Lower lobe of right lung (tissue), 2 donors: Measurements from ENCODE around the gene SASH1. TPM values are rescaled to one million over a fixed set of nuclear protein-coding genes. Genes with fewer than 3 reads are reported as not detected.
A peak's percentile ranks its signal among the peaks of the same experiment; 100 is the strongest.

ENCODE experiments used
- ATAC-seq, 2 donors: fragments of 200-7000 bp; cut with Tn5 transposase; one replicate each; pipeline ENCODE4 v1.9.1; 2020 to 2022; ENCODE audit warnings: mild to moderate bottlenecking in 2 of 2, moderate library complexity in 2 of 2
- DNase-seq: peaks from one replicate; pipeline ENCODE4 v3.0.0-alpha.2; 2020
- H3K27ac ChIP-seq: fragments of 200-600 bp; one replicate; pipeline ENCODE4 v1.8.0; 2022
- H3K27me3 ChIP-seq: fragments of 200-600 bp; one replicate; pipeline ENCODE4 v1.8.0; 2022; ENCODE audit warnings: low read depth
- H3K36me3 ChIP-seq: fragments of 200-600 bp; one replicate; pipeline ENCODE4 v1.8.0; 2022; ENCODE audit warnings: mild to moderate bottlenecking
- H3K4me1 ChIP-seq: fragments of 200-600 bp; one replicate; pipeline ENCODE4 v1.8.0; 2022
- H3K4me3 ChIP-seq: fragments of 200-600 bp; one replicate; pipeline ENCODE4 v1.8.0; 2022; ENCODE audit warnings: mild to moderate bottlenecking
- H3K9me3 ChIP-seq: fragments of 200-600 bp; one replicate; pipeline ENCODE4 v1.8.0; 2022
- intact Hi-C: fragments of 100-400 bp; cut with DNase I; formaldehyde crosslinking; loops from one replicate; pipeline ENCODE4 v1.11.0; 2022
- total RNA-seq: library from RNA; stranded (reverse); fragmentation: NEBNext Ultra II Directional; extraction: Animal tissue kit (Norgen Biotek cat#: 25700); gene quantifications from one replicate; pipeline ENCODE4 v1.2.1, GENCODE V29; 2021
- TF ChIP-seq, protein P1 (sequence below): fragments of 200-600 bp; IDR thresholded peaks from one replicate; pipeline ENCODE4 v1.8.0; 2022; ENCODE audit warnings: antibody characterized with exemption, mild to moderate bottlenecking
- donor health status: DM: no; HTN: yes; CAD: no; lungs with severe emphysema.

SASH1 gene
- total RNA-seq, 1 donor from 2014 or later: 103 TPM

DNA sequence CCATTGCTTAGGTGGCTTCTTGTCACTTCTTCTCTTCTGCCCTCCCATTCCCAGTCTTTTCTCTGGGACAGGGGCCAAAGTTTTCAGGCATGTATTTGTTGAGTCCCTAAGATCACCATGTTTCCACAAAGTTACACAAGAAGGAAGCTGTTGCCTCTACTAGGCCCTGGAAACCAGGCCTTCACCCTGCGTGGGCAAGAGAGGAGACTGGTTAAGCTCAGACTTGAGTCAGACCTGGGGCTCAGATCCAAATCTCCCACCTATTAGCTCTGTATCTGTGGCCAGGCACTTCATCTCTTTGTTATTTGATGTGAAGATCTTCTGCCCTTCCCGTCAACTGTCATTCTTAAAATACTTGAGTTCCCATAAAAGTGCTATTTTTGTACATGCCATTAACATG is 154.6 kb downstream of the SASH1 start:
- no peaks in the 10 kb centered on the region for H3K9me3 ChIP-seq

DNA sequence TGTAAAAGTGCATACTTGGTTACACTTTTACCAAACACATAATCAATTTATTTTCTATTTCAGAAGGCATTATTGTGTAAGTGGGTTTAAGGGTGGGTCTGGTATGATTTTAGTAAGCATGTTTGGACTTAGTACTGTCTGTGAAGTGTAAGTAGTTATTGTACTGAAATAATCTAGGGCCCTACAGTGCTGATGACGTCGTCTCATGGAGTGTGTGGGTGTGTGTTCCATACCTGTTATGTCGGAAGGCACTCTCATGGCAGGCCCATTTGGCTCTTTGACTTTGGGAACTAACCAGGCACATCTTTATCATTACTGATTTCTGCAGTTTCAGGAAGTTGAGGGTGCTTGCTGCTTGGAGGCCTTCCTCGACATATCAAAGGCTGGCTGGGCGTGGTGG is 155.1 kb downstream of the SASH1 start:
- peaks cover 22% of the 10 kb centered on the region for H3K4me1 ChIP-seq

More for the DNA sequence above, 154.6 kb downstream of the SASH1 start:
- Histone ChIP-seq H3K4me1 (peaks cover 17% of the 10 kb centered on the region), H3K27me3 (no peaks in the 10 kb centered on the region), H3K4me3 (no peak overlapping the region), H3K27ac (no peak overlapping the region), H3K36me3 (no peaks in the 10 kb centered on the region)
- ATAC-seq (no peak), DNase-seq (no peak)
- intact Hi-C loops: no loop called here
- TF ChIP-seq, protein P1, sequence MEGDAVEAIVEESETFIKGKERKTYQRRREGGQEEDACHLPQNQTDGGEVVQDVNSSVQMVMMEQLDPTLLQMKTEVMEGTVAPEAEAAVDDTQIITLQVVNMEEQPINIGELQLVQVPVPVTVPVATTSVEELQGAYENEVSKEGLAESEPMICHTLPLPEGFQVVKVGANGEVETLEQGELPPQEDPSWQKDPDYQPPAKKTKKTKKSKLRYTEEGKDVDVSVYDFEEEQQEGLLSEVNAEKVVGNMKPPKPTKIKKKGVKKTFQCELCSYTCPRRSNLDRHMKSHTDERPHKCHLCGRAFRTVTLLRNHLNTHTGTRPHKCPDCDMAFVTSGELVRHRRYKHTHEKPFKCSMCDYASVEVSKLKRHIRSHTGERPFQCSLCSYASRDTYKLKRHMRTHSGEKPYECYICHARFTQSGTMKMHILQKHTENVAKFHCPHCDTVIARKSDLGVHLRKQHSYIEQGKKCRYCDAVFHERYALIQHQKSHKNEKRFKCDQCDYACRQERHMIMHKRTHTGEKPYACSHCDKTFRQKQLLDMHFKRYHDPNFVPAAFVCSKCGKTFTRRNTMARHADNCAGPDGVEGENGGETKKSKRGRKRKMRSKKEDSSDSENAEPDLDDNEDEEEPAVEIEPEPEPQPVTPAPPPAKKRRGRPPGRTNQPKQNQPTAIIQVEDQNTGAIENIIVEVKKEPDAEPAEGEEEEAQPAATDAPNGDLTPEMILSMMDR: no peak

DNA sequence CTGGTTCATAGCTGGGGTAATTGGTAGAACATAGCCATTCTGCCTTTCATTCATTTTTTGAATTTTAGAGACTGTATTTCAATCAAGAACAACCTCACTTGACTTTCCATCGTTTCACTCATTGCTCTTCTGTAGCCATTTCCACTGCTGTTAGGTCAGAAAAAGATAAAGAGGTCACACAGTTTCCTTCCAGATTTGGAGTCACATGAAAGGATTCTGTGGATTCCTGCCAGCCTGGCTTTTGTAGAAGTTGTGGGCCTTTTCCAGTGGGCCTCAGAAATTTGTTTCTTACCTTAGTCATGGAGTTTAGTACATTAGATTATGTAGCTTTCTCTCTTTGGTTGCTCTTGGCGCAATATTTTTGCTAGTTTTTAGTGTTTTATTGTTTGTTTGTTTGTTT is 157.8 kb downstream of the SASH1 start:
- no peak for DNase-seq
- no peaks in the 10 kb centered on the region for H3K27me3 ChIP-seq
- no peaks in the 10 kb centered on the region for H3K36me3 ChIP-seq
- peaks cover 23% of the 10 kb centered on the region for H3K4me1 ChIP-seq
- H3K4me3 ChIP-seq: no peak overlapping the region
- no peaks in the 10 kb centered on the region for H3K9me3 ChIP-seq
- no peak for ATAC-seq
- no peak overlapping the region for H3K27ac ChIP-seq
- intact Hi-C loops: no loop called here
- TF ChIP-seq, protein P1: no peak

More for the DNA sequence above, 155.1 kb downstream of the SASH1 start:
- Histone ChIP-seq H3K9me3 (no peaks in the 10 kb centered on the region), H3K27ac (no peak overlapping the region), H3K36me3 (no peaks in the 10 kb centered on the region), H3K4me3 (no peak overlapping the region), H3K27me3 (no peaks in the 10 kb centered on the region)
- DNase-seq (no peak), ATAC-seq (no peak)
- TF ChIP-seq, protein P1: no peak
- intact Hi-C loops: no loop called here

DNA sequence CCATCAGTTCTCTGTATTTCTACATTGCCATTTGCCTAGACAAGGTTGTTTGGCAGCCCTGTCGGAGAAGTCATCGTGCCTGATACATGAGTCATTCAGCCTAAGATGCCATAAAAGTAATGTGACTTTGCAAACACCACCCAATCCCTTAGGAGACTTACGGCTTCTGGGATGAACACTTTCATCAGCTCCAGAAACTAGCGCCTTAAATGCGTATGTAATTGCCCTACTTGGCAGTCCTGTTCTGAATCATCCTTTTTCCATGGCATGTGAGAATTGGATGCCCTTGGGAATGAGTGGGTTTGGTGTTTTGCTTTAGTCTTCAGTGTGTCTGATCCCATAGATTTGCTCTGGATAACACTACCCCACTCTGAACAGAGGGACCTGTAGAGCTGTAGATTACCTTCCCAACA is 158.5 kb downstream of the SASH1 start:
- peak overlapping the region; percentile 47 for H3K27ac ChIP-seq
- H3K36me3 ChIP-seq: no peaks in the 10 kb centered on the region
- H3K9me3 ChIP-seq: no peaks in the 10 kb centered on the region
- ATAC-seq (peak; percentile 25 to 37), DNase-seq (no peak)
- TF ChIP-seq, protein P1: no peak
- peaks cover 23% of the 10 kb centered on the region for H3K4me1 ChIP-seq
- no peaks in the 10 kb centered on the region for H3K27me3 ChIP-seq
- H3K4me3 ChIP-seq: no peak overlapping the region
- intact Hi-C loops: no loop called here

DNA sequence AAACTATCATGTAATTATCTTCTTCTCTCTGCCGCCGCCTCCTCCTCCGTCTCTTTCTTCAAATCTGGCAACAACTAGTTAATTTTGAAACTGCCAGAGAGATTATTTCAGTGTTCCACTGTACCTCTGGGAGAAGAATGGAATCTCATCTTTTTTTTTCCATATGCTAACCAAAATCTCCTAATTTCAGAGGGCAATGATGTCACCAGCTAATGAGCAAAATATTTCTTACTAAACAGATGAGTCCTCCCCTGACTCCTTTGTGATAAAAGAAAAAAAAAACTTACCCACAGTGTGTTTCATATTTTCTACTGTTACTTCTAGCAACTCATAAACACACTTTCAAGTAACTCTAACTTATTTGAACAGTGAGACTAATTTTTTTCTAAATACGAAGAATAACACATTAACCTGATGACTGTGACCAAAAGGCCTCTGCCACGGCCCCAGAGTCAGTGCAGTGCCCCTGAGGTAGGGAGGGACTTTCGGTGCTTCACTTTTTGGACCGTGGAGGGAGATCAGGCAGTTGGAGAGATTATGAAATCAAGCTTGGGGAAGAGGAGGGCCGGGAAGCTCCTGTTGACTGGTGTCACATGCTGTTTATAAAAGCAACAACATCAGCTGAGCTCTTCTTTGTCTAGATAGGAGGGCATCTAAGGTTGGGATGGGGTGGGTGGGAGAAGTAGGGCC is 159.6 kb downstream of the SASH1 start:
- H3K4me1 ChIP-seq: peaks cover 23% of the 10 kb centered on the region
- no peaks in the 10 kb centered on the region for H3K27me3 ChIP-seq
- H3K27ac ChIP-seq: peak overlapping the region; percentile 47
- intact Hi-C loops: no loop called here
- DNase-seq (no peak), ATAC-seq (peak in 1 of 2 donors; percentile 28)
- H3K4me3 ChIP-seq: no peak overlapping the region
- H3K9me3 ChIP-seq: no peaks in the 10 kb centered on the region
- no peaks in the 10 kb centered on the region for H3K36me3 ChIP-seq
- TF ChIP-seq, protein P1: no peak
